Activated CD4-positive, alpha-beta T cell treated with anti-CD3 and anti-CD28 coated beads, Interleukin-2, amount 50 U/mL, for 48 hours (primary cell): ENCODE data around the gene YES1.

ENCODE experiments used
- DNase-seq, 2 experiments: peaks; one replicate each; pipeline ENCODE4 v3.0.0-alpha.2; 2020

The YES1 gene

DNA sequence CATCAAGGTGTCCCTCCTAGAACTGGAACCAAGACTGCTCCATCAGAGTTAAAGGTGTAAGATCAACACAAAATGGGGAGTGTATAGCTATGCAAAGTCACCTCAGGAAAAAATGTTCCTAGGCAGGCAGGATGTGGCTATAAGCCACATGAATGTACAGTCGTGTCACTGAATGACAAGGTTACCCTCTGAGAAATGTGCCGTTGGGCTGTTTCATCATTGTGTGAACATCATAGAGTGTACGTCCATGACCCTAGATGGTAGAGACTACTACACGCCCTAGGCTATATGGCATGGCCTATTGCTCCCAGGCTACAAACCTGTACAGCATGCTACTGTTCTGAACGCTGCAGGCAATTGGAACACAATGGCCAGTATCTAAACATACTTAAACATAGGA lies 130.1 kb downstream of the YES1 start:
- peak; percentile 32 to 58 for DNase-seq

- DNase-seq = no peak
These were observed 131.7 kb downstream of the YES1 start for GRCh38 chr18:680392-680791.

DNA sequence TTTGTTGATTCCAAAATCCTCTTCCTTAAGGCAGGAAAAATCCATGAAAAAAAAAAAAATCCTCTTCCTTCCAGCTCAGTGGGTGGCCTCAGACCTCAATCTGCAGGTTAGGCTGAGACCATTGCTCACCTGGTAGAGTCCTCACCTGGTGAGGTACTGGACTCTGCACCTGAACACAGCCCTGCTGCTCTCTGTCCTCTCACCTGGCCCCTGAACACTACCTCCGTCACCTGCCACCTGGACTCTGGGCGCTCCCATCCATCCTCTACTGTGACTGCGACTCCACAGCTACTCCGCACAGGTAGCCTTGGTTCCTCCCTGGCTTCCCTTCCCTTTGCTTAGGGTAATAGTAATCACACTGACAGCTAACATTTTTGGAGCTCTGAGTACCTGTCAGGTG lies 132.5 kb downstream of the YES1 start:
- DNase-seq = no peak

DNA sequence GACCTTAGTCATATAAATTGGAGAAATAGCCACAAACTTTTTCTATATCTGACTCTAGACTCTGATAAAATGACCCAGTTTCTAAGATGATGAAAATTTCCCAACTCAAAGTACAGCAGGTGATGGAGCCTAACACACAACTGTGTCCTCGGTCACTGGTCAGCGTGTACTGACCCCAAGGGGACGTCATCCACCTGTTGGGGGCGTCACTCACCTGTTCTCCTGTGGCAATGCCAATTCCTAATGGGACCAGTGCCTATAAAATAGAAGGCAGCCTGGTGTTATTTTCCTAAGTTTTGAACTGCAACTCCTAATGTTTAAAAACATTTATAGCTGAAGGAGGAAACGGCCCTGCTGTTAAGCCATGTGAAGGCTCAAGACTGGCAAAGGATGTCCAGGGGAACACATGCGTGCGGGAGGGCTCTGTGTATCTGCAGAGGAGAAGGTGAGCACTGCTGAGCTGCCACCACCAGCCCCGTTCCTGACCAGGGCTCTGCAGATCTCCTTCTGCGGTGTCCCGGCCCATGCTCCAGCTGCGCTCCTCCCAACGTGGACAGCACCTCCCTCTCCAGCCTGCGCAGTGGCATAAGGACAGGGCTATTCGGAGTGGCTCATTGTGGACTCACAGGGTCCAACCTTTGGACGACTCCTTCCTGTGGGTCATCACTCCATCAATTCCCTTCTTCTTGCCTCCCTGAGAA lies 133.4 kb downstream of the YES1 start:
- no peak for DNase-seq

DNA sequence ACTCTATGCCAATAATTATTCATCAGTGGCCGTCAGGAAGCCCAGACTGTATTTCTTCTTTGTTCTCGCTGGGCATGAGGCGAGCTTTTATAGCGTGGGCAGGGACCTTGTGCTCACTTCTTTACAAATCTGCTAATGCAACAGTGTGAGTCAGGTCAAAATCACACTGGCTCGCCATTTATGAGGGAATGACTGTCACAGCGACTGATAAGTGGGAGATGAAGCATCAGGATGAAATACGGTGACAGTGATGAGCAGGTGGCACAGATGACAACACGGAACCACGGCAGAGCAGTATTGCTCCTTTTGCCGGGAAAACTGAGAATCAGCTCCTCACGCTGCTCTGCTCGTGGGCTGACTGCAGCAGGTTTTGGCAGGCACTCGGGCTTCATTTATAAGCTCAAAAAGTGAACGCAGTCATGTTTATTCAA lies 134.1 kb downstream of the YES1 start:
- DNase-seq = no peak

DNA sequence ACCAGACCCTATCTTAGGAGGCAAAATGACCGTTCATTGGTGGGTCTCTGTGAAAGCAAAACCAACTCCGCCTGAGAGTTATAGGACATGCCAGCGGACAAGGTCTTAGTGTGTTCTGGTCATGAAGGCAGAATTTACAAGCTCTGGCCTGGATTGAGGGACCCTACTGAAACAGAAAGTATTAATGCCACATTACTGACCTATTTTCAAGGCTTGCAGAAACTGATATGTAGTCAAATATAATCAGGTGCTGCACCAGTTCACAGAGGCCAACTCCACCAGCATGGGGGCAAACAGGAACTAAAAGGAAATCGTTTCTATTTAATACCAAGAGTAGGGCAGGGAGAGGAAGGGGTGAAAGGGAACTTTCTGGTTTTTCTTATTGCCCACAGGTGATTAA lies 134.9 kb downstream of the YES1 start:
- no peak for DNase-seq

DNA sequence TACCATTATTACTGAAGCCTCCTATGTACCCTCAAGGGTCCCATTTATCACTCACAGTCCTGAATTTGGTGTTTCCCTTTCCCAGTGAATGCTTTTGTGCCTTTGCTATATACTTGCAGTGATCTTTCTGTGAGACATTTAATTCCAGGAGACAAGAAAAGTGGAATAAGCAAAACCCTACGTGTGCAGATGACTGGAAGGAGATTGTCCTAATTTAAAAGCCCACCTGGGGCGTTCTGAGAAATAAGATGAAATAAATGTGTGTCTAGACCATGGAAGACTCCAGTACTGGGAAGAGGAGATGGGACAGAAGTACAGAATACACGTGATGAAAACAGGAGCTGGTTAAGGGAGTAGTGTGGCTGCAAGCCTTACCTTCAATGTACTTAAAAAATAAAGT lies 135.3 kb downstream of the YES1 start:
- no peak for DNase-seq

DNA sequence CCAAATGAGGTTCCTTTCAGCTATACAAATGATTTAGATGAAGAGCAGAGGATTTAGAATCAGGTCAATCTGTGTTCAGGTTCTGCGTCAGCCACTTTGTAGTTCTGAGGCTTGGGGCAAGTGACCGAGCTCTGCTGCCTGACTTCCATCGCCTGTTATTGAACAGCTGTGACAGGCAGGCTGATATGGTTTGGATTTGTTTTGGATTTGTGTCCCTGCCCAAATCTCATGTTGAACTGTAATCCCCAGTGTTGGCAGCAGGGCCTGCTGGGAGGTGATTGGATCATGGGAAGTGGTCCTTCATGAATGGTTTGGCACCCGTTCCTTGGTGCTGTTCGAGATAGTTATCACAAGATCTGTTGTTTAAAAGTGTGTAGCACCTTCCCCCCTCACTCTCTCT lies 136.0 kb downstream of the YES1 start:
- DNase-seq = no peak

GRCh38 chr18:675307-675706 lies 136.7 kb downstream of the YES1 start:
- DNase-seq = no peak

DNA sequence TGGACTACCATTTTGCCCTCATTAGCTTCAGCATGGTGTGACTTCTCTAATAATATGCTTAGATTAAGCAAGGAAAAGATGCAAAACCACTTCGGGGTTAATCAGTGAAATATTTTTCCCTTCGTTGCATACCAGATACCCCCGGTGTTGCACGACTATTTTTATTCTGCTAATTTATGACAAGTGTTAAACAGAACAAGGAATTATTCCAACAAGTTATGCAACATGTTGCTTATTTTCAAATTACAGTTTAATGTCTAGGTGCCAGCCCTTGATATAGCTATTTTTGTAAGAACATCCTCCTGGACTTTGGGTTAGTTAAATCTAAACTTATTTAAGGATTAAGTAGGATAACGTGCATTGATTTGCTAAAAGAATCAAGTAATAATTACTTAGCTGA lies 138.3 kb downstream of the YES1 start:
- DNase-seq = no peak

- DNase-seq = no peak
These were observed 138.7 kb downstream of the YES1 start for GRCh38 chr18:673317-673716.
